BLaER1 treated with 17β-estradiol and CSF1 and Interleukin-3, amounts not matched to agents 10 nM and 100 nM (cell line): ENCODE measurements around the gene SRGAP2B.
"Not testable (repeated sequence)": the region's sequence is repeated elsewhere in the genome, so short reads cannot be mapped to it uniquely, and the experiment has no call there.

Source experiments
- H3K27ac ChIP-seq, 11 experiments: shearing (Covaris generic); formaldehyde crosslinking; 2 replicates each; pipeline ENCODE4 v1.8.1; 2022
- H3K27me3 ChIP-seq, 11 experiments: shearing (Covaris generic); formaldehyde crosslinking; 2 replicates each; pipeline ENCODE4 v1.8.1; 2022
- H3K36me3 ChIP-seq, 11 experiments: shearing (Covaris generic); formaldehyde crosslinking; 2 replicates each; pipeline ENCODE4 v1.8.1; 2022
- H3K4me1 ChIP-seq, 10 experiments: shearing (Covaris generic); formaldehyde crosslinking; 2 replicates each; pipeline ENCODE4 v1.8.1; 2022
- H3K4me2 ChIP-seq, 11 experiments: shearing (Covaris generic); formaldehyde crosslinking; 2 replicates each; pipeline ENCODE4 v1.8.1; 2022
- H3K4me3 ChIP-seq, 10 experiments: shearing (Covaris generic); formaldehyde crosslinking; 2 replicates each; pipeline ENCODE4 v1.8.1; 2022
- H3K9ac ChIP-seq, 11 experiments: shearing (Covaris generic); formaldehyde crosslinking; 2 replicates each; pipeline ENCODE4 v1.8.1; 2022
- H3K9me3 ChIP-seq, 11 experiments: shearing (Covaris generic); formaldehyde crosslinking; replicated peaks in 1 of 11; 2 replicates each; pipeline ENCODE4 v1.8.1; 2022
- H4K20me1 ChIP-seq, 11 experiments: shearing (Covaris generic); formaldehyde crosslinking; 2 replicates each; pipeline ENCODE4 v1.8.1; 2022

The SRGAP2B gene

DNA sequence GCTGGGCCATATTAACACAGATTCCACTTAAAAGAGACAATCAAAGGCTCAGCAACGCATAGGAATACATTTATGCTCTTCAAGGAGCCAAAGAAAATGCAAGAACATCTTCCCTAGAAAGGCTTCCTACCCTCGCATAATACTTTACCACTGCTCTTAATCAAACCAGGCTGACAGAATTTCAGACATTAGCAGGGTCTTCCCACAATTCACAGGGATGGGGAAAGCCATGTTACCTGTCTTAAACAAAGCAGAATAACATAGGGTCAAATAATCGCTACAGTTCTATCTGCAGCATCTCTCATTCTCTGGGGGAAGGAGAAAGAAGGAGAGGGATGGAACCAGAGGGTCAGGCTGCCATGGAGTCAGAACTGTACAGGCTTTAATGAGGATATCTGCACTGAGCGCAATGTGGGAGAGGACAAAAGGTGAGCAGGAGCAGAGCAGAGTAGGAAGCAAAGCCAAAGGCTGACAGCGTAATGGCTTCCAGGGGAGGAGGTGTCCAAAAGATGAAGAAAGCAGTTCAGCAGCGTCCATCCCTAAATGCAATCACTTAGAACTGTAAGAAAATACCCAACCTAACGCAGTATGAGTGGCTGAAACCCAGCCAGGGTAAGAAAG lies 109.5 kb downstream of the SRGAP2B start:
- H4K20me1 ChIP-seq, H3K4me2 ChIP-seq, H3K4me1 ChIP-seq, H3K27me3 ChIP-seq, H3K36me3 ChIP-seq, H3K9ac ChIP-seq, H3K27ac ChIP-seq, H3K4me3 ChIP-seq, H3K9me3 ChIP-seq: not testable (repeated sequence)

DNA sequence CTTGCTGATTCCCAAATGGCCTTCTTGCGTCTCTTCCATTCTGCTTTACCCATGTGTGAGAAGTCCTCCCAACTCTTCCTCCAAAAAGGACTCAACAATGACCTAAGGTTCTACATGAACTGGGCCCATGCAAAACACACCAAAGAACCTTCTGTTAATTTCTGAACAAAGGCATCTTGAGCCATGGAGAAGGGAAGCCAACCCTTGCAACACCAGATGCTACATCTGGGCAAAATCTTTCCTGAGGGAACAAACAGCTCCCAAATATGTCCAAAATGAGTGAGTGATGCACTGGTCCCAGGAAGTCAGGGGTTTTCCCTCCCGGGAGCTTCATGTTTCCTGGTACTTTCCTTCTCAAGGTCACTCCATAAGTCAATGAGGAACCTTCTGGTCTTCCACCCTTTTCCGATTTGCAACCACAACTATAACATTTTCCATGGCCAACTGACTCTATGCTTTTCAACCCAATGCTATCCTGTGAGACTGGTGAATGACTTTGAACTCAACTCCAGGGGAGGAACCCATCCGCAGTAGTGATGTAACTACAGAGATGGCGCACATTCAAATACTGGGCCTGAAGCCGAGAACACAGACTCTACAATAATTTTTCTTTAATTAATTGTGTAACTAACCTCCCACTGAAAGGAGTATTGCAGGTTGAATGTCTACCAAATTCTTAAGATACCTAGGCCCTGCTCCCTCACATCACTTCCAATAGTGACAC lies 112.2 kb downstream of the SRGAP2B start:
- not testable (repeated sequence) for H3K4me3 ChIP-seq, H4K20me1 ChIP-seq, H3K4me1 ChIP-seq, H3K36me3 ChIP-seq, H3K9me3 ChIP-seq, H3K9ac ChIP-seq, H3K27me3 ChIP-seq, H3K27ac ChIP-seq, H3K4me2 ChIP-seq

DNA sequence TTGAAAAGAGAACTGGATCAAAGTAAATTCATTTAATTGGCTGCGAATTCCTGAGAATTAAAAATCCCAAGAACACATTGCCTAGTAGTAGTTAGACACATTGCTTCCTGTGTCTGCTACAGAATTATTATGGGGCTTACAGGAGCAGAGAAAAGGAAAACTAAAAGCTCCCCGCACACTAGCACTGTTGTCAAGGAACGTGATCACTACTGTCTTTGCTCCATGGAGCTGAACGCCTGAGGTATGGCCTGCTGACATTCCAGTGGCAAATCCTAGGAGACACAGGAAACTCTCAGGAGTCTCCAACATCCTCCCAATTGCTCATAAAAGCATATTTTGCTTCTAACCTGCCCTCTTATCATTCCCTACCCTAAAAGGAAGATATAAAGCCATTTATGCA lies 114.0 kb downstream of the SRGAP2B start:
- H3K9me3 ChIP-seq, H3K27me3 ChIP-seq, H3K36me3 ChIP-seq, H3K4me3 ChIP-seq, H3K4me2 ChIP-seq, H3K4me1 ChIP-seq, H3K9ac ChIP-seq, H4K20me1 ChIP-seq: not testable (repeated sequence)
- peak overlapping the region in 3 of 11 experiments; percentile 30 to 55 (median 40); a peak in 1 of 22 replicates for H3K27ac ChIP-seq

DNA sequence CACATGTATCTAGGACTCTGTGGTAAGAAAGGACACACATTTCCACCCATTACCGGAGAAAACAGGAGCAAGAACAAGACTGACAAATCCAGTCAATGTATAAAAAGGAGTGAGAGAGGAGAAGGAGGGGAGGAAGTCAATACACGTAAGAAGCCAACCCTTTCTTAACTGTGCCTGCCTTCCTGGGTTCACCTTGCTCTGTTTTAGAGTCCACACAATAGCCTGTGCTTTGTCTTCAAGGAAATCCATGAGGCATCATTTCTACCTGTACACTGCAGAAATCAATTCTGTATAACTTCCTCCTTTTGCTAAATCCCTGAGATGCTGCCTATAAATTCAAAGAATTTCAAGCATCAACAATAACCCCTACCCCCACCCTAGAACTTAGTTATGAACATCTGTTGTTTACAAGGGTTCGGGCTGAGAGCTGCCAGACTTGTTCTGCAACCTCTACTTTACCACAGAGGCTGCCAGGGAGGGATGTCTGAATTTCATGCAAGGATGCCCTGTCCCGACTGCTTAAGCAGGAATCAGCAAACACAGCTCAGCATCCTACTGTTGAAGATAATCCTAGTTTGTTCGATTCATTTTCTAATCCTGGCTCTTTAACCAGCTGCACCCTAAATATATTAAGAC lies 115.0 kb downstream of the SRGAP2B start:
- H3K27ac ChIP-seq, result peak overlapping the region in 4 of 11 experiments; percentile 30 to 55 (median 45); a peak in 4 of 22 replicates

DNA sequence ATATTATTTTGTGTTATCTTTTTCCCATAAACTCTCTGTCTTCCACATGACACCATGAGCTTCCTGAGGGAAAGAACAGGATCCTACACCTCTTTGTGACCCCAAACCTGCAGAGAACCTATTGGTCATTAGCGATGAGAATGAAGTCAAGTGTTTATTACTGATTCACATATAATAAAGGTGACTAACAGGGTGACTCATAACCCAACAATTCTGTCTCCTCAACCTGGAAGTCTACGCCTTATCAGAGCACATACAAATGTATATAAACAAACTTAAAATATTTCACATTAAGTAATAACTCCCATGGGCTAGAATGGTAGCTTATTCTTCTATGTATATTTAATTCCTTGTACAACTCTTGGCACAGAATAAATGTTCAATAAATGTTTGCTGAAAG lies 117.3 kb downstream of the SRGAP2B start:
- not testable (repeated sequence) for H3K4me1 ChIP-seq, H3K4me3 ChIP-seq, H3K27me3 ChIP-seq, H3K27ac ChIP-seq, H3K9ac ChIP-seq, H3K36me3 ChIP-seq, H4K20me1 ChIP-seq, H3K9me3 ChIP-seq, H3K4me2 ChIP-seq

More for the DNA sequence above, 115.0 kb downstream of the SRGAP2B start:
- H3K4me2 ChIP-seq, H3K4me1 ChIP-seq, H4K20me1 ChIP-seq, H3K36me3 ChIP-seq, H3K4me3 ChIP-seq, H3K27me3 ChIP-seq, H3K9ac ChIP-seq, H3K9me3 ChIP-seq: not testable (repeated sequence)

DNA sequence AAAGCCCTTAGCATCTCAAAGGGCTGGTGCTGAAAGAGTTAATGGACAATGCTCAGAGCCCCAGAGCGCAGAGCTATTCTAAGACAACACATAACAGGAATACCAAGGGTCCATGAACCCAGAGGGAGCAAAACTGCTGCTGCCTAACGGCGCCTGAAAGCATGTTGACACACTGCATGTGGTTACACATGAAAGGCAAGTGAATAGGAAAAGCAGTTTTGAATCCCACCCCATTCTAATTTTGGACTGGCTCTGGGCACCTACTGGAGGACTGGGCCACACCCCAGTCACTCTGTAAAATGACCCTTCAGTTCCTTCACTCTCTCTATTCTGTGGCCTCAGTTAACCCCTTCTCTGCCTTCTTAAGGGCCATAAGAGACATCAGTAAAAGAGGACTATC lies 123.2 kb downstream of the SRGAP2B start:
- not testable (repeated sequence) for H3K36me3 ChIP-seq, H3K9me3 ChIP-seq, H3K4me3 ChIP-seq, H4K20me1 ChIP-seq, H3K27ac ChIP-seq, H3K4me1 ChIP-seq, H3K27me3 ChIP-seq
- peak overlapping the region in 6 of 11 experiments; percentile 25 to 56 (median 32); a peak in 8 of 22 replicates for H3K4me2 ChIP-seq
- 0 out of 22 replicates have a peak overlapping the region, but pooled peaks of 1 of the 11 experiments have one; percentile 39 for H3K9ac ChIP-seq

DNA sequence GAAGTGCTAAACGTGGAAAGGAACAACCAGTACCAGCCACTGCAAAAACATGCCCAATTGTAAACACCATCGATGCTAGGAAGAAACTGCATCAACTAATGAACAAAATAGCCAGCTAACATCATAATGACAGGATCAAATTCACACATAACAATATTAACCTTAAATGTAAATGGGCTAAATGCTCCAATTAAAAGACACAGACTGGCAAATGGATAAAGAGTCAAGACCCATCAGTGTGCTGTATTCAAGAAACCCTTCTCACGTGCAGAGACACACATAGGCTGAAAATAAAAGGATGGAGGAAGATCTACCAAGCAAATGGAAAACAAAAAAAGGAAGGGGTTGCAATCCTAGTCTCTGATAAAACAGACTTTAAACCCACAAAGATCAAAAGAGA lies 128.6 kb downstream of the SRGAP2B start:
- not testable (repeated sequence) for H3K36me3 ChIP-seq, H3K9ac ChIP-seq, H3K27me3 ChIP-seq, H3K4me3 ChIP-seq, H3K4me2 ChIP-seq, H3K9me3 ChIP-seq, H3K4me1 ChIP-seq, H4K20me1 ChIP-seq, H3K27ac ChIP-seq

DNA sequence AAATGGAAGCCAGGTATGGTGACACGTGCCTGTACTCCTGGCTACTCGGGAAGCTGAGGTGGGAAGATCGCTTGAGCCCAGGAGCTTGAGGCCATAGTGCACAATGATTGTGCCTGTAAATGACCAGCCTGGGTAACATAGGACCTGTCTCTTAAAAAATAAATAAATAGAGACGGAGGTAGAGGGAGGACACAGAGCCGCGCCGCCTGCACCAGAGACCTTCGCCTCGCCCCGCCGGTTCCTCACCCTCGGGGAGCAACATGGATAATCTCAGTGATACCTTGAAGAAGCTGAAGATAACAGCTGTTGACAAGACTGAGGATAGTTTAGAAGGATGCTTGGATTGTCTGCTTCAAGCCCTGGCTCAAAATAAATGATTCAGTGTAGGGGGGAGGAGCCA lies 130.4 kb downstream of the SRGAP2B start:
- not testable (repeated sequence) for H4K20me1 ChIP-seq, H3K4me2 ChIP-seq, H3K9me3 ChIP-seq, H3K4me3 ChIP-seq, H3K27ac ChIP-seq, H3K4me1 ChIP-seq, H3K36me3 ChIP-seq, H3K9ac ChIP-seq, H3K27me3 ChIP-seq

DNA sequence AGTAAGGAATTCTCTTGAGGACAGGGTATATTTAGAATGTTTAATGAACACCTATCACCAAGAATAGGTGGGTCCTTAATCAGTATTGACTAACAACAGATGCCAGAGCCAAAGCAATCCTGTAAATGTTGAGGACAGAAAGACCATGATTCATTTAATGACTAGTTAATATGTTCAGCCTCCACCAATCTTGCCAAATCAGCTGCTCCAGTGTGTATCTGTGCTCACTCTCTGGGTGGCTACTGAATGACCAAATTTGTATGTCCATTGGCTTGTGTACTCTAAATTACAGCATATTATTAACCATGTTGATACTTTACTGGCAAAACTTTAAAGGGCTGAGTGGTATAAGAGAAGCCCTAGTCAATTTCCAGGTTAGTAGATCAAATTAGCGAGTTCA lies 130.9 kb downstream of the SRGAP2B start:
- not testable (repeated sequence) for H3K9me3 ChIP-seq, H3K4me2 ChIP-seq, H3K4me3 ChIP-seq, H3K27me3 ChIP-seq, H3K9ac ChIP-seq, H3K4me1 ChIP-seq, H3K27ac ChIP-seq, H3K36me3 ChIP-seq, H4K20me1 ChIP-seq

DNA sequence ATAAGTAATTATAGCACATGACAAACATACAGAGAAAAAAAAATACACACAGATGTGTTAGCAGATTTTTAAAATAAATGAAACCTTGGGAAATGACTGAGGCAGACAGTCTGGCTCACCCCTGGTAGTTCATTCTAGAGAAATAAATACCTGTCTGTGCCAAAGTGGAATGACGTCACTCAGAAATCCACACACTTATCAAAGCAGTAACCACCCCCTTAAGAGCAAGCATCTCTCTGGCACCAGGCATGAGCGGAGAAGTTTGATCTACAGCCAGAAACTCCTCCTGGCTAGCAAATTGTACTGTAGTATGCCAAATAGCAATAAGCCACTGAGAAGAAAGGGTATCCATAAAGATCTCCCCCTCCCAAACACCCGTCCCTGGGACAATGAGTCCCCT lies 131.6 kb downstream of the SRGAP2B start:
- H3K4me2 ChIP-seq, H4K20me1 ChIP-seq, H3K27me3 ChIP-seq, H3K36me3 ChIP-seq, H3K9ac ChIP-seq, H3K27ac ChIP-seq, H3K9me3 ChIP-seq, H3K4me1 ChIP-seq, H3K4me3 ChIP-seq: not testable (repeated sequence)

DNA sequence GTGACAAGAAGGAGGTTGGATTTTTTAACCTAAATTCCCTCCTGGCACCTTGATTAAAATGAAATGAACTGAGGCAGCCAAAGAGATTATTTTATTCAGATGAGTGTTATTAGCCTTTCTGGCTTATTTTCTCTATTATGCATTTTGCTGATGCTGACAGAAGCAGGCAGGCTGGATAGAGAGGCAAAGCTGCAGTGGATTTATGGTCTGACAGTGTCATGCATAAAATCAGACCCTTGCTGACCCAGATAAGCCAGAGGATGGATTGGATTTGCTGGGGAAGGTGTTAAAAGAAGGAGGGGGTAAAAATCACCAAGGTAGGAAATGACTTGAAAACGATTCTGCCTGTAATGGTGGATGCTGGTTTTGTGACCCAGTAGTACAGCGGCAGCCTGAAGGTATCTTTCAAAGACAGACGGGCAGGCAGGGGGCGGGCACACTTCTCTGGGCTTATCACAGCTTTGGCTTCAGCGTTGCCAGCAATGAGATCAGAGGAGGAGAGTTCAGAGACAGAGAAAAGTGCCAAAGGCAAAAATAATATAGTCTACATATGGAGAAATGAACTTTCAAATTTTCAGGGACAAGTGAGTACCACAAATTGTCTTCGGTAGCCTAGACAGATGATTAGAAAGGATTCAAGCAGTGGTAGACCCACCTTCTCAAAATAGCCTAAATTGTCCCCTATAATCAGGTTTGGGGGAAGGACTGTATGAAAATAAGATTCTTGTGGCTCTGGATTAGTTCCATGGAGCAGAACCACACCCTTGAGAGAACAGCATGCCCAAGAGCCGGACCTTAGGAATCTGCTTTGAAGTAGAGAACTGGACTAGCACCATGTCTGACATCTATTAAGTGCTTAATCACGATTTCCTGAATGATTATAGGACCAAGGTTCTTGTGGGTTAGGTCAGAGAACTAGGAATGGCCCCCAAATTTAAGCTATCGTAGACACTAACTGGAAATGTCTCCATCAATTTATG lies 133.2 kb downstream of the SRGAP2B start:
- not testable (repeated sequence) for H3K4me1 ChIP-seq, H3K27ac ChIP-seq, H4K20me1 ChIP-seq, H3K36me3 ChIP-seq, H3K9ac ChIP-seq, H3K4me2 ChIP-seq, H3K4me3 ChIP-seq, H3K9me3 ChIP-seq, H3K27me3 ChIP-seq

DNA sequence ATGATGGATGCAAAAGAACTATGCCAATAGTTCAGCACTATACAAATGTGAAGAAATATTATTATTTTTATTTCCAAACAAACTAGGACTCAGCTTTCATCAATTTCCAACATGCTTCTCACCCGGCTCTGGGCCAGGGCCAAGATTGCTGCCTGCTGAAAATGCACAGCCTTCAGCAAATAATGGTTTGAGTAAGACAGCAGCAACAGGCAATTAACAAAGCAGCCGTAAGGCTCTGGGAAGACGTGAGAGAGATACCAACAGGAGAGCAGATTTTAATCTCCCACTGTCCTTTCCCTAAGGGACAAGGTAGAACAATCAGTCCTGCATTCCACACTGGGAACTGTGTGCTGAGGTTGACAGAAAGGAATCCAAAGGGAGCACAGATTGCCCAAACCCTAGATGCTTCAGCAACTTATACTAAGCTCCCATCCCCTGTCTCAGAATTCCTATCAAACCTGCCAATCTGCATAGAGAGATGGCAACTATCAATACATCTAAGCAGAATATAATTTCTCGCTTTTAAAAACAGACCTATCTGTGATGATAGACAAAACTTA lies 134.1 kb downstream of the SRGAP2B start:
- not testable (repeated sequence) for H3K9ac ChIP-seq, H3K27me3 ChIP-seq, H3K4me3 ChIP-seq, H3K9me3 ChIP-seq, H3K4me2 ChIP-seq, H3K4me1 ChIP-seq, H3K27ac ChIP-seq, H4K20me1 ChIP-seq, H3K36me3 ChIP-seq

DNA sequence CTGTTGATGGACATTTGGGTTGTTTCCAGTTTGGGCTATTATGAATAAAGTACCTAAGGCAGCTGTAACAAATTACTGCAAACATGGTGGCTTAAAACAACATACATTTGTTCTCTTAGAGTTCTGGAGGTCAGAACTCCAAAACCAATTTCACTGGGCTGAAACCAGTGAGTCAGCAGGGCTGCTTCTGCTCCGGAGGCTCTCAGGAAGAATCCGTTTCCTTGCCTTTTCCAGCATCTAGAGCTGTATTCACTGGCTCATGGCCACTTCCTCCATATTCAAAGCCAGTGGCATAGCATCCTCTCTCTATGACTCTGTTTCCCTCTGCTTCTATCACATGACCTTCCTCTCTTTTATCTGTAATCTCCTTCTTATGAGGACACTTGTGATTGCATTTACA lies 146.7 kb downstream of the SRGAP2B start:
- not testable (repeated sequence) for H3K27ac ChIP-seq, H3K9me3 ChIP-seq, H3K4me1 ChIP-seq, H3K4me3 ChIP-seq, H3K27me3 ChIP-seq, H3K9ac ChIP-seq, H4K20me1 ChIP-seq, H3K36me3 ChIP-seq, H3K4me2 ChIP-seq
